AG09319 (cell line): ENCODE measurements around the gene CCDC80.
A peak's percentile ranks its signal among the peaks of the same experiment; 100 is the strongest.
"Not testable (repeated sequence)": the region's sequence is repeated elsewhere in the genome, so short reads cannot be mapped to it uniquely, and the experiment has no call there.

Experiments used
- DNase-seq: peaks from one replicate; pipeline ENCODE4 v3.0.0-alpha.2; 2010; ENCODE audit warnings: low read depth; ENCODE audit errors: extremely low read depth
- TF ChIP-seq, protein P1 (sequence below): IDR thresholded peaks from 2 replicates; pipeline ENCODE4 v1.5.1; 2011; ENCODE audit warnings: low read depth, mild to moderate bottlenecking, inconsistent platforms, low read length, moderate library complexity

The CCDC80 gene

GRCh38 chr3:112569265-112569664, 71.7 kb downstream of the CCDC80 start:
- TF ChIP-seq, protein P1, sequence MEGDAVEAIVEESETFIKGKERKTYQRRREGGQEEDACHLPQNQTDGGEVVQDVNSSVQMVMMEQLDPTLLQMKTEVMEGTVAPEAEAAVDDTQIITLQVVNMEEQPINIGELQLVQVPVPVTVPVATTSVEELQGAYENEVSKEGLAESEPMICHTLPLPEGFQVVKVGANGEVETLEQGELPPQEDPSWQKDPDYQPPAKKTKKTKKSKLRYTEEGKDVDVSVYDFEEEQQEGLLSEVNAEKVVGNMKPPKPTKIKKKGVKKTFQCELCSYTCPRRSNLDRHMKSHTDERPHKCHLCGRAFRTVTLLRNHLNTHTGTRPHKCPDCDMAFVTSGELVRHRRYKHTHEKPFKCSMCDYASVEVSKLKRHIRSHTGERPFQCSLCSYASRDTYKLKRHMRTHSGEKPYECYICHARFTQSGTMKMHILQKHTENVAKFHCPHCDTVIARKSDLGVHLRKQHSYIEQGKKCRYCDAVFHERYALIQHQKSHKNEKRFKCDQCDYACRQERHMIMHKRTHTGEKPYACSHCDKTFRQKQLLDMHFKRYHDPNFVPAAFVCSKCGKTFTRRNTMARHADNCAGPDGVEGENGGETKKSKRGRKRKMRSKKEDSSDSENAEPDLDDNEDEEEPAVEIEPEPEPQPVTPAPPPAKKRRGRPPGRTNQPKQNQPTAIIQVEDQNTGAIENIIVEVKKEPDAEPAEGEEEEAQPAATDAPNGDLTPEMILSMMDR: no peak
- no peak for DNase-seq

GRCh38 chr3:112568642-112569041, 72.3 kb downstream of the CCDC80 start:
- TF ChIP-seq, protein P1: no peak
- no peak for DNase-seq

DNA sequence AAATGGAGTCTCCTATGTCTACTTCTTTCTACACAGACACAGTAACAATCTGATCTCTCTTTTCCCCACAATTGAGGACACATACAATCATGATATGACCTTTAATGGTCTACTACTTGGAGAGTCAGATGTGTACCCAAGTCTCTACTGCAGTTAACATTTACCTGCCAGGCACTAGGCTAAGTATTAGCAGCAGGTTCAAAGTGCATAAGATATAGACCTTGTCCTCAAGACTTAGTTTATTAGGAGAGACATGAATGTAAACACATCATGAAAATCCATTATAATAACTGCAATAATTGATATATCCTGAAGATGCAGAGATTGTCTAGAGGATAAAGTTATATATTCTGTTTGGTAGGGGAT, 76.0 kb downstream of the CCDC80 start:
- no peak for DNase-seq
- TF ChIP-seq, protein P1: no peak

GRCh38 chr3:112564247-112564939, 76.5 kb downstream of the CCDC80 start:
- not testable (repeated sequence) for DNase-seq

DNA sequence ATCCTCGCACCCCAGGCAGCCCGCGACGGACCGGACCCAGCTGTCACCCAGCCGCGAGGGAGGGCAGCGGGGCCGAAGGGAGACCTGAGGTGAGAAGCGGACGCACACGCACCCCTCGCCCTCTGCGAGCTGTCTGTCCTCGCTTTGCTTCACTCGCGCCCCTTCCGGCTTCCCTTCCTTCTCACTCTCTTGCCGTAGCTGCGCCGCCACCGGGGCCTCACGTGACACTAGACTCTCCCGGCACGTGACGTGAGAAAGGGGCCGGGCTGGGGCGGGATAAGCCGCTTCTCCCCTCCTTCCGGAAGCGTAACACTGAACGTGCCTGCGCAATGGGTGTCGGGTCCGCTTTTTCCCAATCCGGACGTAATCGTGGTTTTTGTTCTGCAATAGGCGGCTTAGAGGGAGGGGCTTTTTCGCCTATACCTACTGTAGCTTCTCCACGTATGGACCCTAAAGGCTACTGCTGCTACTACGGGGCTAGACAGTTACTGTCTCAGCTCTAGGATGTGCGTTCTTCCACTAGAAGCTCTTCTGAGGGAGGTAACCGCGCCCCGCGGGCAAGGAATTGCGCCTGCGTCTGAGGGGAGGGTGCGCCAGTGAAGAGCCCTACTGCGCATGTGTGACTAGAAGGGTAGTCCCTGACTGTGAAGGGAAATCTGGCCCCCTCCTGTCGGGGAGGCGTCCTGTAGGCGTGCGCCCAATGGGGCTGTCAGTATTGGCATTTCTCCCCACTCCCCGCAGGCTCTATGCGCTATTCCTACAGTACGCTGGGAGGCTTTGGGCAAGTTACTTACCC, 79.0 kb downstream of the CCDC80 start, which contains the start of the genes ATG3 and SLC35A5:
TSS of gene ATG3 (minus strand) at position 229 of the 796 bp plus-strand sequence. CDS start 434 bp downstream, outside the sequence.
TSS of gene SLC35A5 (plus strand) at position 312 of the 796 bp plus-strand sequence. CDS start 1,359 bp downstream, outside the sequence.
- peak; percentile 97 for DNase-seq
- TF ChIP-seq, protein P1: no peak; the same call in 1 of the 2 replicates

- no peak for DNase-seq
- TF ChIP-seq, protein P1: no peak
Measured at GRCh38 chr3:112561484-112561733, 79.5 kb downstream of the CCDC80 start.

GRCh38 chr3:112560721-112561483, 80.0 kb downstream of the CCDC80 start:
- TF ChIP-seq, protein P1: no peak
- peak; percentile 40 for DNase-seq
